GM10266 (cell line): ENCODE measurements around the gene BLNK.

Experiments
- DNase-seq: peaks from one replicate; pipeline ENCODE4 v3.0.0; 2012; ENCODE audit errors: extremely low spot score
- TF ChIP-seq, protein P1 (sequence below): IDR thresholded peaks from 2 replicates; pipeline ENCODE4 v1.5.1; 2012; ENCODE audit warnings: mild to moderate bottlenecking, low read depth; ENCODE audit not compliant: control insufficient read depth, insufficient read depth; ENCODE audit errors: missing control alignments

Gene BLNK

DNA sequence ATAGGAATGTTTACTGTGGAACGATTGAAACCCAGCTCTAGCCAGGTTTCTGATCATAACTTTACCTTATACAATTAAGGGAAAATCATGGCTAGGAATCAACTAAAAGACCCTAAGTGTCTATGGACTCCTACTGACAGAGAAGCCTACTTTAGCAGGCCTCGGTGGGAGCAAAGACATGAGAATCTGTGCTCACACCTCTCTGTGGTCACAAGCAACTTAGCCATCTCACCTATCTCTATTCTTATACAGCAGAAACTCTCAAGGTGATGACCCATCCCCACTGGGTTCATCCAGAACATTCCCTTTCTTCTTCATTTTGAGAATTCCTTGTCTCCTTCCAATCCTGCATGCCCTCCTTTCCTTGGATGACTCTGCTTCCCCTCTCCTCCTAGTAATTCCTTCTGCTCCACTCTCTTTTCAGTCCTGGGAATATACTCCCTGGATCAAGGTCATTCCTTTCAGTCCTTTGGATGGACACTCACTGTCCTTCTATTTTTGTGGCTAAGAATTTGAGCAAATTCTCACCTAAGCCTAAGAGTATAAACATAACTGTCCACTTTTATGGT is 2.9 kb downstream of the BLNK start:
- TF ChIP-seq, protein P1, sequence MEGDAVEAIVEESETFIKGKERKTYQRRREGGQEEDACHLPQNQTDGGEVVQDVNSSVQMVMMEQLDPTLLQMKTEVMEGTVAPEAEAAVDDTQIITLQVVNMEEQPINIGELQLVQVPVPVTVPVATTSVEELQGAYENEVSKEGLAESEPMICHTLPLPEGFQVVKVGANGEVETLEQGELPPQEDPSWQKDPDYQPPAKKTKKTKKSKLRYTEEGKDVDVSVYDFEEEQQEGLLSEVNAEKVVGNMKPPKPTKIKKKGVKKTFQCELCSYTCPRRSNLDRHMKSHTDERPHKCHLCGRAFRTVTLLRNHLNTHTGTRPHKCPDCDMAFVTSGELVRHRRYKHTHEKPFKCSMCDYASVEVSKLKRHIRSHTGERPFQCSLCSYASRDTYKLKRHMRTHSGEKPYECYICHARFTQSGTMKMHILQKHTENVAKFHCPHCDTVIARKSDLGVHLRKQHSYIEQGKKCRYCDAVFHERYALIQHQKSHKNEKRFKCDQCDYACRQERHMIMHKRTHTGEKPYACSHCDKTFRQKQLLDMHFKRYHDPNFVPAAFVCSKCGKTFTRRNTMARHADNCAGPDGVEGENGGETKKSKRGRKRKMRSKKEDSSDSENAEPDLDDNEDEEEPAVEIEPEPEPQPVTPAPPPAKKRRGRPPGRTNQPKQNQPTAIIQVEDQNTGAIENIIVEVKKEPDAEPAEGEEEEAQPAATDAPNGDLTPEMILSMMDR, result no peak
- no peak for DNase-seq

GRCh38 chr10:96267234-96267705 is 4.1 kb downstream of the BLNK start:
- DNase-seq, result no peak
- TF ChIP-seq, protein P1, result no peak

DNA sequence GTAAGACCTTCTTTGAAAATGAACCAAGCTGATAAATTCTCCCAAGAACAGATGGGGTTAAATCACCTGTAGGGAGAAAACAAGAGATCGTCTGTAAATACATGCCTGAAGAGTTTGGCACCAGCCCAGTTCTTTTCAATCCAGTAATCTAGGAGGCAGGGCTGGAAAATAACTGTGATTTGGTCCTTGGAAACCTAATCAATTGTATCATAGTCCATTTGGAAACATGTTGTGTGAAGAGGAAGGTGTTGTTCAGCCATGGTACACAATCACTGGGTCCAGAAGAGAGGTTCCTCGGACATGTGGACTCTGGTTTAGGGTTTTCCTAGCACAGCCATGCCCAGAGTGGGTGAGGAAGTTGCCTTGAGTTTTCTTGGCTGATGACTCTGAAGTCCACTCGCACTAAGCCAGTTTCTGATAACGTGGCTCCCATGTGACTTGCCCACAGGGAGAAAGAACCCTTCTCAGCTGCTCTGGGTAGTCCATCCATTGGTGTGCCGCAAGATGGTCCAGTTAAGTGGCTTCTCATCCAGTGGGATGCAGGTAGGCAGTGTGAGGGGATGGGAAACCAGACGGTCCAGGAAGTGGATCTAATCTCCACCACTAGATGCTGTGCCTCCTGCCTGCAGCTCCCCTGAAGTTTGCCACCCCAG is 5.1 kb downstream of the BLNK start:
- DNase-seq, result no peak
- TF ChIP-seq, protein P1, result no peak

DNA sequence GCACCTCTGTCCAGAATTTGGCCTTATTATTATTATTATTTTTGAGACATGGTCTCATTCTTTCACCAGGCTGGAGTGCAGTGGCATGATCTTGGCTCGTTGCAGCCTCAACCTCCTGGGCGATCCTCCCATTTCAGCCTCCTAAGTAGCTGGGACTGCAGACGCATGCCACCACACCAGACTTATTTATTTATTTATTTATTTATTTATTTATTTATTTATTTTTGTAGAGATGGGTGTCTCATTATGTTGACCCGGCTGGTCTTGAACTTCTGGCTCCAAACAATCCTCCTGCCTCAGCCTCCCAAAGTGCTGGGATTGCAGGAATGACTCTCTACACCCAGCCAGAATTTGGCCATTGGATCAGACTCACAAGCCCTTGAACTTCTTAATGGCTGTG is 6.4 kb downstream of the BLNK start:
- DNase-seq, result no peak
- TF ChIP-seq, protein P1, result no peak

DNA sequence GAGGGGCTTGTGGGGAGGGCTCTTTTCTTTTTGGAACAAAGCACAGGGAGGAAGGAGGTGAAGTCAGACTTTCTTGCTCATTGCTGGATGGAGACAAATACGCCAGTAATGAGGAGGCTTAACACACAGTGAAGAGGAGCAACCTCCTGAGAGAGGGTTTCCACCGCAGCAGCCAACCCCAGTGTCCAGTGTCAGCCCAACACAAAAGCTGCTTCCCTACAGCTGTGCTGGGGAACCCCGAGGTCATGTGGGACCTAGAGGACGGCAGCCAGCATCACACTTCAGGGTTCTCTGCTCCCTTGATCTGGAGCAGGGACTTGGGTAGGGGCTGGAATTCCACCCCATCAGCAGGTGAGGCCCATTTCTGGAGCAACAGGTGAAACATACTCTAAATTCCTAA is 7.7 kb downstream of the BLNK start:
- TF ChIP-seq, protein P1, result no peak
- DNase-seq, result no peak

GRCh38 chr10:96263176-96263575 is 8.2 kb downstream of the BLNK start:
- TF ChIP-seq, protein P1, result no peak
- DNase-seq, result no peak

- TF ChIP-seq, protein P1, result no peak
- no peak for DNase-seq
Measured at GRCh38 chr10:96261930-96262329, 9.4 kb downstream of the BLNK start.
